ENCODE data around the gene KCTD20. TPM values are rescaled to one million over a fixed set of nuclear protein-coding genes. Genes with fewer than 3 reads are reported as not detected.

Gene KCTD20
- total RNA-seq, 1 experiment from 2014 or later, result 23.7 TPM

- Histone ChIP-seq H3K9ac (ENCODE audit: low read length) (no peak overlapping the region), H3K27ac (ENCODE audit: low read depth, low read length) (no peak overlapping the region), H3K4me2 (ENCODE audit: low read length) (no peak overlapping the region), H3K9me3 (ENCODE audit: control insufficient read depth in 1 of 2, insufficient read depth in 1 of 2, low read depth in 1 of 2, low read length in 2 of 2) (no peaks in the 10 kb centered on the region), H3K4me3 (replicated peaks in 1 of 2; ENCODE audit: low read depth in 1 of 2, low read length in 2 of 2) (no peak overlapping the region), H4K20me1 (ENCODE audit: insufficient read depth) (peaks cover 12% of the 10 kb centered on the region; the same call in 1 of the 2 replicates), H3K4me1 (ENCODE audit: control insufficient read depth in 1 of 2, insufficient read depth in 2 of 2, low read length in 2 of 2) (no peaks in the 10 kb centered on the region), H3K36me3 (ENCODE audit: control insufficient read depth in 1 of 2, insufficient read depth in 2 of 2, low read length in 2 of 2) (0 out of 4 replicates have a peak, but pooled peaks cover 0 to 3% of the 10 kb centered on the region in 2 experiments), H3K79me2 (ENCODE audit: insufficient read depth, low read length) (peaks cover 14% of the 10 kb centered on the region; the same call in 1 of the 2 replicates), H3K27me3 (ENCODE audit: insufficient read depth, low read length) (no peaks in the 10 kb centered on the region), H2AFZ (ENCODE audit: low read depth, low read length, poor library complexity, severe bottlenecking) (no peak overlapping the region), H3K9me2 (ENCODE audit: insufficient read depth) (no peaks in the 10 kb centered on the region)
- no peak for DNase-seq (ENCODE audit: low read depth, low spot score)
- TF ChIP-seq JUND (IDR thresholded peaks at IDR 0.05) (no peak), REST (IDR thresholded peaks at IDR 0.05; ENCODE audit: low read depth) (no peak), POLR2A (IDR thresholded peaks at IDR 0.05; ENCODE audit: borderline replicate concordance, extremely low read depth, insufficient read depth, insufficient read length) (no peak)
- ATAC-seq, result no peak
- ChIA-PET POLR2A (no interaction called here), CTCF (no interaction called here), RAD21 (ENCODE audit: low non-redundant PET in 1 of 2, low total read pairs in 2 of 2, uncharacterized antibody in 2 of 2, unreplicated experiment in 2 of 2) (no interaction called here)
- no TSS peak for BruUV-seq (replicated peaks)
- intact Hi-C loops (cut with micrococcal nuclease), result no loop called here
Measured at GRCh38 chr6:36533321-36533720, 90.5 kb downstream of the KCTD20 start.

DNA sequence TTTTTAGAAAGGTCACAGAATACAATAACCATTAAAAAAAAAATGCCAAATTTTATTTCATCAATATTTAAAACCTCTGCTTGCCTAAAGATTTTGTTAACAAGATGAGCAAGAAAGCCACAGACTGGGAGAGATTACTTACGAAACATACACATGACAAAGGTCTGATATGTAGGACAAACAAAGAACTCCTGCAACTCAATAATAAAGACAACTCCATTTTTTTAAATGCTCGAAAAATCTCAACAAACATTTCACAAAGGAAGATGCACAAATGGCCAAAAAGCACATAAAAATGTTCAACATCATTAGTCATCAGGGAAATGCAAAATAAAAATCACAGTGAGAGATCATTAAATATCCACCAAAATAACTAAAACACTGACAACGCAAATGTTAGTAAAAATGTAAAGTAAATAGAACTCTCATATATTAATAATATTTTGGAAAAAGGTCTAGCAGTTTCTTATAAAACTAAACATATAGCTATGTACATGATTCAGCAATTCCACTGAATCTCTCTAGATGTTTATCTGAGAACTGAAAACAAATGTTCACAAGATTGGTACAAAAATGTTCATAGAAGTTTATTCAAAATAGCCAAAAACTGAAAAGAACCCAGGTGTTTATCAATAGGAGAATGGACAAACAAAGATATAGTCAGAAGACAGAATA is 94.2 kb downstream of the KCTD20 start:
- Histone ChIP-seq H3K4me1 (ENCODE audit: control insufficient read depth in 1 of 2, insufficient read depth in 2 of 2, low read length in 2 of 2) (no peaks in the 10 kb centered on the region), H4K20me1 (ENCODE audit: insufficient read depth) (0 out of 2 replicates have a peak, but pooled peaks cover 3% of the 10 kb centered on the region), H3K4me3 (replicated peaks in 1 of 2; ENCODE audit: low read depth in 1 of 2, low read length in 2 of 2) (no peak overlapping the region), H3K4me2 (ENCODE audit: low read length) (no peak overlapping the region), H2AFZ (ENCODE audit: low read depth, low read length, poor library complexity, severe bottlenecking) (no peak overlapping the region), H3K9ac (ENCODE audit: low read length) (no peak overlapping the region), H3K9me3 (ENCODE audit: control insufficient read depth in 1 of 2, insufficient read depth in 1 of 2, low read depth in 1 of 2, low read length in 2 of 2) (no peaks in the 10 kb centered on the region), H3K79me2 (ENCODE audit: insufficient read depth, low read length) (peaks cover 10% of the 10 kb centered on the region), H3K9me2 (ENCODE audit: insufficient read depth) (no peaks in the 10 kb centered on the region), H3K36me3 (ENCODE audit: control insufficient read depth in 1 of 2, insufficient read depth in 2 of 2, low read length in 2 of 2) (peaks cover 0 to 9% of the 10 kb centered on the region in 2 experiments; a peak in 2 of 4 replicates), H3K27me3 (ENCODE audit: insufficient read depth, low read length) (no peaks in the 10 kb centered on the region), H3K27ac (ENCODE audit: low read depth, low read length) (no peak overlapping the region)
- no TSS peak for BruUV-seq (replicated peaks)
- no peak for ATAC-seq
- ChIA-PET POLR2A (no interaction called here), CTCF (no interaction called here), RAD21 (ENCODE audit: low non-redundant PET in 1 of 2, low total read pairs in 2 of 2, uncharacterized antibody in 2 of 2, unreplicated experiment in 2 of 2) (no interaction called here)
- TF ChIP-seq CEBPB (IDR thresholded peaks at IDR 0.05; ENCODE audit: low read depth) (no peak), FOSL1 (IDR thresholded peaks at IDR 0.05; ENCODE audit: low read depth) (no peak), EZH2 (IDR thresholded peaks at IDR 0.05) (no peak)
- intact Hi-C loops (cut with micrococcal nuclease), result no loop called here
- DNase-seq (ENCODE audit: low read depth, low spot score), result no peak

All from HCT116 (cell line).